ENCODE measurements around the gene PRODH.

- TF ChIP-seq EZH2 (IDR thresholded peaks at IDR 0.05; ENCODE audit: borderline replicate concordance, low read depth, low read length, severe bottlenecking) (no peak), CTCF (IDR thresholded peaks at IDR 0.05; ENCODE audit: extremely low read depth in 1 of 2, insufficient read depth in 1 of 2, low read depth in 1 of 2, low read length in 2 of 2) (no peak), MYC (IDR thresholded peaks at IDR 0.05; ENCODE audit: low read depth, low read length) (no peak), POLR2A (IDR thresholded peaks at IDR 0.05; ENCODE audit: low read depth, low read length) (no peak), MAX (IDR thresholded peaks at IDR 0.05; ENCODE audit: insufficient read depth, insufficient read length) (no peak)
Measured at GRCh38 chr22:18983120-18983651, 47.1 kb upstream of the PRODH start.

Data from endothelial cell of umbilical vein (primary cell).